Measurements from ENCODE around the gene SKI. TPM values are rescaled to one million over a fixed set of nuclear protein-coding genes. Genes with fewer than 3 reads are reported as not detected.

SKI gene
- 47.5 TPM for total RNA-seq

- H3K27me3 ChIP-seq (ENCODE audit: insufficient read depth, low read length): no peaks in the 10 kb centered on the region
- H3K9me3 ChIP-seq (ENCODE audit: low read depth, low read length): no peaks in the 10 kb centered on the region
- H3K4me3 ChIP-seq (ENCODE audit: low read length): peak within 1 kb of the TSS; percentile 57
- H3K4me1 ChIP-seq (ENCODE audit: insufficient read depth, low read length): peaks cover 62% of the 10 kb centered on the region
Observed at GRCh38 chr1:2228157-2228594, at the start of gene SKI. SKI (plus strand) TSS chr1:2228319; CDS start chr1:2228767, 448 bp downstream.

- Histone ChIP-seq H3K27me3 (ENCODE audit: insufficient read depth, low read length) (no peaks in the 10 kb centered on the region), H3K4me1 (ENCODE audit: insufficient read depth, low read length) (no peaks in the 10 kb centered on the region), H3K4me3 (ENCODE audit: low read length) (no peak overlapping the region), H3K9me3 (ENCODE audit: low read depth, low read length) (no peaks in the 10 kb centered on the region)
Observed at GRCh38 chr1:2178875-2179274, 49.2 kb upstream of the SKI start.

GRCh38 chr1:2179283-2180013, 48.7 kb upstream of the SKI start:
- Histone ChIP-seq H3K4me3 (ENCODE audit: low read length) (no peak overlapping the region), H3K9me3 (ENCODE audit: low read depth, low read length) (no peaks in the 10 kb centered on the region), H3K27me3 (ENCODE audit: insufficient read depth, low read length) (no peaks in the 10 kb centered on the region), H3K4me1 (ENCODE audit: insufficient read depth, low read length) (no peaks in the 10 kb centered on the region)

GRCh38 chr1:2180297-2181245, 47.5 kb upstream of the SKI start:
- Histone ChIP-seq H3K27me3 (ENCODE audit: insufficient read depth, low read length) (no peaks in the 10 kb centered on the region), H3K9me3 (ENCODE audit: low read depth, low read length) (no peaks in the 10 kb centered on the region), H3K4me3 (ENCODE audit: low read length) (no peak overlapping the region), H3K4me1 (ENCODE audit: insufficient read depth, low read length) (no peaks in the 10 kb centered on the region)

- Histone ChIP-seq H3K27me3 (ENCODE audit: insufficient read depth, low read length) (no peaks in the 10 kb centered on the region), H3K9me3 (ENCODE audit: low read depth, low read length) (no peaks in the 10 kb centered on the region), H3K4me3 (ENCODE audit: low read length) (no peak overlapping the region), H3K4me1 (ENCODE audit: insufficient read depth, low read length) (no peaks in the 10 kb centered on the region)
Observed at GRCh38 chr1:2181271-2181670, 46.8 kb upstream of the SKI start.

- Histone ChIP-seq H3K27me3 (ENCODE audit: insufficient read depth, low read length) (no peaks in the 10 kb centered on the region), H3K4me3 (ENCODE audit: low read length) (no peak overlapping the region), H3K4me1 (ENCODE audit: insufficient read depth, low read length) (no peaks in the 10 kb centered on the region), H3K9me3 (ENCODE audit: low read depth, low read length) (no peaks in the 10 kb centered on the region)
Observed at GRCh38 chr1:2181752-2182151, 46.4 kb upstream of the SKI start.

- no peaks in the 10 kb centered on the region for H3K4me1 ChIP-seq (ENCODE audit: insufficient read depth, low read length)
- no peaks in the 10 kb centered on the region for H3K27me3 ChIP-seq (ENCODE audit: insufficient read depth, low read length)
- H3K9me3 ChIP-seq (ENCODE audit: low read depth, low read length): no peaks in the 10 kb centered on the region
- no peak overlapping the region for H3K4me3 ChIP-seq (ENCODE audit: low read length)
Observed at GRCh38 chr1:2182376-2182775, 45.7 kb upstream of the SKI start.

GRCh38 chr1:2183937-2184334, 44.2 kb upstream of the SKI start:
- H3K27me3 ChIP-seq (ENCODE audit: insufficient read depth, low read length): no peaks in the 10 kb centered on the region
- peaks cover 1% of the 10 kb centered on the region for H3K4me1 ChIP-seq (ENCODE audit: insufficient read depth, low read length)
- no peaks in the 10 kb centered on the region for H3K9me3 ChIP-seq (ENCODE audit: low read depth, low read length)
- no peak overlapping the region for H3K4me3 ChIP-seq (ENCODE audit: low read length)

- Histone ChIP-seq H3K4me3 (ENCODE audit: low read length) (no peak overlapping the region), H3K9me3 (ENCODE audit: low read depth, low read length) (no peaks in the 10 kb centered on the region), H3K27me3 (ENCODE audit: insufficient read depth, low read length) (no peaks in the 10 kb centered on the region), H3K4me1 (ENCODE audit: insufficient read depth, low read length) (peaks cover 5% of the 10 kb centered on the region)
Observed at GRCh38 chr1:2184531-2184930, 43.6 kb upstream of the SKI start.

GRCh38 chr1:2184934-2185333, 43.2 kb upstream of the SKI start:
- no peak overlapping the region for H3K4me3 ChIP-seq (ENCODE audit: low read length)
- H3K27me3 ChIP-seq (ENCODE audit: insufficient read depth, low read length): no peaks in the 10 kb centered on the region
- peaks cover 9% of the 10 kb centered on the region for H3K4me1 ChIP-seq (ENCODE audit: insufficient read depth, low read length)
- H3K9me3 ChIP-seq (ENCODE audit: low read depth, low read length): no peaks in the 10 kb centered on the region

- Histone ChIP-seq H3K4me1 (ENCODE audit: insufficient read depth, low read length) (peaks cover 21% of the 10 kb centered on the region), H3K27me3 (ENCODE audit: insufficient read depth, low read length) (no peaks in the 10 kb centered on the region), H3K9me3 (ENCODE audit: low read depth, low read length) (no peaks in the 10 kb centered on the region), H3K4me3 (ENCODE audit: low read length) (no peak overlapping the region)
Observed at GRCh38 chr1:2185880-2186855, 42.0 kb upstream of the SKI start.

GRCh38 chr1:2186901-2187300, 41.2 kb upstream of the SKI start:
- H3K27me3 ChIP-seq (ENCODE audit: insufficient read depth, low read length): no peaks in the 10 kb centered on the region
- H3K9me3 ChIP-seq (ENCODE audit: low read depth, low read length): no peaks in the 10 kb centered on the region
- H3K4me3 ChIP-seq (ENCODE audit: low read length): no peak overlapping the region
- peaks cover 21% of the 10 kb centered on the region for H3K4me1 ChIP-seq (ENCODE audit: insufficient read depth, low read length)

GRCh38 chr1:2187619-2188018, 40.5 kb upstream of the SKI start:
- no peak overlapping the region for H3K4me3 ChIP-seq (ENCODE audit: low read length)
- H3K9me3 ChIP-seq (ENCODE audit: low read depth, low read length): no peaks in the 10 kb centered on the region

GRCh38 chr1:2188336-2188735, 39.8 kb upstream of the SKI start:
- Histone ChIP-seq H3K27me3 (ENCODE audit: insufficient read depth, low read length) (no peaks in the 10 kb centered on the region), H3K4me3 (ENCODE audit: low read length) (no peak overlapping the region), H3K9me3 (ENCODE audit: low read depth, low read length) (no peaks in the 10 kb centered on the region), H3K4me1 (ENCODE audit: insufficient read depth, low read length) (peaks cover 23% of the 10 kb centered on the region)

More at GRCh38 chr1:2187619-2188018, 40.5 kb upstream of the SKI start:
- H3K27me3 ChIP-seq (ENCODE audit: insufficient read depth, low read length): no peaks in the 10 kb centered on the region
- peaks cover 21% of the 10 kb centered on the region for H3K4me1 ChIP-seq (ENCODE audit: insufficient read depth, low read length)

Data from mononuclear cell (primary cell).